Brain microvascular endothelial cell (primary cell): ENCODE results near the gene PRKAR1B.
A peak's percentile ranks its signal among the peaks of the same experiment; 100 is the strongest.

Source experiments
- DNase-seq: peaks from one replicate; pipeline ENCODE4 v3.0.0-alpha.2; 2020
- H3K27ac ChIP-seq: fragments of 250-450 bp; sonication (Bioruptor Pico); 2 replicates; pipeline ENCODE4 v1.5.1; 2020; ENCODE audit warnings: mild to moderate bottlenecking, moderate library complexity
- H3K27me3 ChIP-seq: fragments of 250-450 bp; sonication (Bioruptor Pico); replicated peaks from 2 replicates; pipeline ENCODE4 v1.5.1; 2020; ENCODE audit warnings: mild to moderate bottlenecking
- H3K36me3 ChIP-seq: fragments of 250-450 bp; sonication (Bioruptor Pico); replicated peaks from 2 replicates; pipeline ENCODE4 v1.5.1; 2020; ENCODE audit warnings: mild to moderate bottlenecking
- H3K4me3 ChIP-seq: 2 replicates; pipeline ENCODE4 v1.5.1; 2011; ENCODE audit warnings: low read depth, mild to moderate bottlenecking, control low read depth, low read length, moderate library complexity
- CTCF ChIP-seq: IDR thresholded peaks from 2 replicates; pipeline ENCODE4 v1.5.1; 2011; ENCODE audit warnings: low read depth, mild to moderate bottlenecking, moderate library complexity, low read length, control low read depth, inconsistent platforms; ENCODE audit errors: missing control alignments
- in situ Hi-C: cut with HindIII; loops from 2 replicates; pipeline ENCODE4 v1.10.0; 2017; ENCODE audit warnings: low sequenced_read_pairs, low pct_ligation_motif_present

PRKAR1B gene

GRCh38 chr7:512541-513311 lies 214.4 kb downstream of the PRKAR1B start:
- H3K4me3 ChIP-seq = no peak overlapping the region
- TF ChIP-seq CTCF = no peak
- peak overlapping the region; percentile 73 for H3K27ac ChIP-seq
- peaks cover 32% of the 10 kb centered on the region for H3K36me3 ChIP-seq
- in situ Hi-C loops = no loop called here
- no peaks in the 10 kb centered on the region for H3K27me3 ChIP-seq
- no peak for DNase-seq

- no peak for DNase-seq
- TF ChIP-seq CTCF = no peak
- Histone ChIP-seq H3K36me3 (peaks cover 32% of the 10 kb centered on the region), H3K27me3 (no peaks in the 10 kb centered on the region), H3K4me3 (no peak overlapping the region), H3K27ac (no peak overlapping the region)
- in situ Hi-C loops = no loop called here
These were observed 215.0 kb downstream of the PRKAR1B start for GRCh38 chr7:512146-512510.

GRCh38 chr7:511476-512145 lies 215.5 kb downstream of the PRKAR1B start:
- TF ChIP-seq CTCF = no peak
- Histone ChIP-seq H3K4me3 (no peak overlapping the region), H3K27me3 (no peaks in the 10 kb centered on the region), H3K27ac (no peak overlapping the region), H3K36me3 (peaks cover 33% of the 10 kb centered on the region)
- DNase-seq = no peak
- in situ Hi-C loops = no loop called here

- in situ Hi-C loops = no loop called here
- no peak for DNase-seq
- TF ChIP-seq CTCF = no peak
- H3K4me3 ChIP-seq = no peak overlapping the region
- peaks cover 37% of the 10 kb centered on the region for H3K36me3 ChIP-seq
- no peaks in the 10 kb centered on the region for H3K27me3 ChIP-seq
- H3K27ac ChIP-seq = no peak overlapping the region
These were observed 216.2 kb downstream of the PRKAR1B start for GRCh38 chr7:510782-511281.

- Histone ChIP-seq H3K4me3 (no peak overlapping the region), H3K36me3 (peaks cover 37% of the 10 kb centered on the region), H3K27ac (no peak overlapping the region), H3K27me3 (no peaks in the 10 kb centered on the region)
- in situ Hi-C loops = no loop called here
- no peak for TF ChIP-seq CTCF
- no peak for DNase-seq
These were observed 217.0 kb downstream of the PRKAR1B start for GRCh38 chr7:510131-510481.
